ENCODE measurements around the gene VWA8.
A peak's percentile ranks its signal among the peaks of the same experiment; 100 is the strongest.

VWA8 gene

DNA sequence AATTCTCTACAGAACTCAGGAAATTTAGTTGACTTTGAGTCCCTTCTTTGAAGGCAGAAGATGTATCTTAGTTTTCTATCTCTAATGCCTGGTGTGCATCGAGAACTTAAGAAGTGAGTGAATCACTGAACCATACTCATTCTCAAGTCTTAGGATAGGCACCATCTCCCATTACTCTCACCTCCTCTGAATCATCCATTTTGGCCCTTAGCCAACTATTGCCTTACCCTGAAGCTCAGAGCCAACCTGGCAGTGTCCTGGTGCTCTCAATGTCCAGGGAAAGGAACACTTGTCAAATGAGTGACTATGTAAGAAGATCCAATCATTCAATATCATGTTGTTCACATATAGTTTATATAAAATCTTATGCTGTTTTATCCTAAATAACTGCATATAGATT lies 357.0 kb downstream of the VWA8 start:
- no peak overlapping the region for H3K4me3 ChIP-seq (ENCODE audit: low read depth, low read length)
- DNase-seq (ENCODE audit: low read depth), result peak; percentile 75
- no peak for TF ChIP-seq CTCF (conservative IDR thresholded peaks at IDR 0.05; ENCODE audit: low read depth, low read length)

GRCh38 chr13:41601718-41602445 lies 359.0 kb downstream of the VWA8 start:
- no peak for TF ChIP-seq CTCF (conservative IDR thresholded peaks at IDR 0.05; ENCODE audit: low read depth, low read length)
- no peak overlapping the region for H3K4me3 ChIP-seq (ENCODE audit: low read depth, low read length)
- DNase-seq (ENCODE audit: low read depth), result no peak

- TF ChIP-seq CTCF (conservative IDR thresholded peaks at IDR 0.05; ENCODE audit: low read depth, low read length), result no peak
- no peak overlapping the region for H3K4me3 ChIP-seq (ENCODE audit: low read depth, low read length)
- DNase-seq (ENCODE audit: low read depth), result no peak
Measured at GRCh38 chr13:41599619-41600018, 361.3 kb downstream of the VWA8 start.

DNA sequence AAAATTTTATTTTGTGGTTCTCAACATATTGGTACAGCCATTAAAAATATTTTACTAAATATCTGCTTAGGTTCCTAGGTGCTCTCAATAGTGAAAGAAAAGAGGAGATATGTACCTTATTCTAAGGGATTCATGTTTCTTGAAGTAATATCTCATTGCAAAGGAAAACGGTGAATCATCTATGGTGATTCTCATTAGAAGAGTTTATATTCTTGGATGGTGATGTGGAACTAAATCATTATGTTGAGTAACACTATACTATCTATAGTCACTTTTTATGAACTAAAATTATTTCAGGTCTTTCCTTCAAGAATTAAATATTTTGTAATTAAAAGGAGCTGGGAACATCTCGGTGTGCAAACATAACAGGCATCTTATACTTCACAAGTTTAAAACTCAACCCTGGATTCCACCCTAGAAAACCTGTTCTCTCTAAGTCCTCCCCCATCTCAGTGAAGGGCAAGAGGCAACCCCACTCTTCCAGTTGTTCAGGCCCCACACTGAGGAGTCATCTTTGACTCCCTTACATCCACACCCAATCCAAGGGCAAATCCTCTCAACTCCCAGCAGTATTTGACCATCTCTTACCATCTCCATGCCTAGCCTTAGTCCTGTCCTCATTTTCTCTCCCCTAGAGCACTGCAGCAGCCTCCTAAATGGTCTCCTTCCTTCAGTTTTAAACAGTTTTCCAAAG lies 363.4 kb downstream of the VWA8 start:
- no peak overlapping the region for H3K4me3 ChIP-seq (ENCODE audit: low read depth, low read length)
- DNase-seq (ENCODE audit: low read depth), result peak; percentile 47
- TF ChIP-seq CTCF (conservative IDR thresholded peaks at IDR 0.05; ENCODE audit: low read depth, low read length), result no peak

GRCh38 chr13:41596190-41596589 lies 364.7 kb downstream of the VWA8 start:
- peak; percentile 65 for DNase-seq (ENCODE audit: low read depth)
- peak; percentile 48 for TF ChIP-seq CTCF (conservative IDR thresholded peaks at IDR 0.05; ENCODE audit: low read depth, low read length)
- H3K4me3 ChIP-seq (ENCODE audit: low read depth, low read length), result no peak overlapping the region

DNA sequence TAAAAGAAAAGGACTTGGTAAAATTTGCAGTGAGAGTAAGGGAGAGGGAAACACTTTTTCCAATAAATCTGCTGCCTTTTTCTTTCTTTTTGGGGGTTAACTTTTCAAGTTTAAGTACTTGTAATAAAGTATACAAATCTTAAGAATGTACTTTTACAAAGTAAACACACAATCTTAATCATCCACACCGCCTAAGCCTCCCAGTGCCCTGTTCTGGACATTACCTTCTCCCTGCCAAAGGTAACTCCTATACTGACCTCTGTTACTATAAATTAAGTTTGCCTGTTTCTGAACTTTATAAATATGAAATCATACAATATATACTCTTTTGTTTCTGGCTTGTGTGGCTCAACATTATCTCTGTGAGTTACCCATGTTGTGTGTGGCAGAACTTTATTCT lies 365.6 kb downstream of the VWA8 start:
- DNase-seq (ENCODE audit: low read depth), result no peak
- no peak overlapping the region for H3K4me3 ChIP-seq (ENCODE audit: low read depth, low read length)
- no peak for TF ChIP-seq CTCF (conservative IDR thresholded peaks at IDR 0.05; ENCODE audit: low read depth, low read length)

DNA sequence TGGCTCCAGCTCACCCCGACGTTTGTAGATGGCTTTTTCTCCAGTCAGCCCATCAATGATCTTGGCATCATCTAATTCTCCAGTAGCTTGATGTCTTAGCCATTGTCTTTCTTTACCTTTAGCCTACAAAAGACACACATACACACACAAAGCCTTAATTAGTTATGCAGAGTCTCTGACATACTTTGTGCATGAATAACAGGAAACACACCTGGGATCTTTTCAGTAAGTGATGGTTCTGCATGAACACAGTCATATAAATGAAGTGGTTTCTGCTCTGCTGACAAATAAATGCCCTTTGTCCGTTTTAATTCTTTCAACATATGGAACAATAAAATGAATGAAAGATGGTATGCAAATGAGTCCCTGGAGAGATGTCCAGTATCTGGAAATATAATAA lies 370.3 kb downstream of the VWA8 start:
- DNase-seq (ENCODE audit: low read depth), result no peak

More for the DNA sequence above, 370.3 kb downstream of the VWA8 start:
- no peak for TF ChIP-seq CTCF (conservative IDR thresholded peaks at IDR 0.05; ENCODE audit: low read depth, low read length)
- H3K4me3 ChIP-seq (ENCODE audit: low read depth, low read length), result no peak overlapping the region

All from choroid plexus epithelial cell (primary cell).